ENCODE measurements around the gene PRTFDC1.

- TF ChIP-seq POLR2AphosphoS5 (IDR thresholded peaks at IDR 0.05; ENCODE audit: low read depth) (no peak), CTCF (IDR thresholded peaks at IDR 0.05; ENCODE audit: insufficient read depth, low read length) (no peak)
These were observed 53.9 kb downstream of the PRTFDC1 start for GRCh38 chr10:24898501-24898900.
